Activated naive CD4-positive, alpha-beta T cell treated with anti-CD3 and anti-CD28 coated beads, Interleukin-2, amount 10 ng/mL, durations not matched to agents 7 days and 5 days (primary cell): Measurements from ENCODE around the gene ANKRD34C.
"Not testable (repeated sequence)": the region's sequence is repeated elsewhere in the genome, so short reads cannot be mapped to it uniquely, and the experiment has no call there.

ENCODE experiments used
- CTCF ChIA-PET: fragments of 350-600 bp; sonication (Branson Sonifier 250); formaldehyde crosslinking; loops from one replicate; lab custom pipeline; 2021; ENCODE audit warnings: antibody characterized with exemption; lab: Charles Lee
- DNase-seq: peaks from one replicate; pipeline ENCODE4 v3.0.0-alpha.2; 2020
- H3K27ac Mint-ChIP-seq: one replicate; pipeline ENCODE4 v1.8.0; 2021; ENCODE audit warnings: mild to moderate bottlenecking, moderate library complexity, mixed read lengths
- H3K27me3 Mint-ChIP-seq: one replicate; pipeline ENCODE4 v1.8.0; 2021; ENCODE audit warnings: mild to moderate bottlenecking, mixed read lengths
- H3K36me3 Mint-ChIP-seq: one replicate; pipeline ENCODE4 v1.8.0; 2021; ENCODE audit warnings: mixed read lengths
- H3K4me1 Mint-ChIP-seq: one replicate; pipeline ENCODE4 v1.8.0; 2021; ENCODE audit warnings: mixed read lengths
- H3K4me3 Mint-ChIP-seq: one replicate; pipeline ENCODE4 v1.8.0; 2021; ENCODE audit warnings: mild to moderate bottlenecking, moderate library complexity, mixed read lengths
- H3K9me3 Mint-ChIP-seq: one replicate; pipeline ENCODE4 v1.8.0; 2021; ENCODE audit warnings: mixed read lengths

ANKRD34C gene

DNA sequence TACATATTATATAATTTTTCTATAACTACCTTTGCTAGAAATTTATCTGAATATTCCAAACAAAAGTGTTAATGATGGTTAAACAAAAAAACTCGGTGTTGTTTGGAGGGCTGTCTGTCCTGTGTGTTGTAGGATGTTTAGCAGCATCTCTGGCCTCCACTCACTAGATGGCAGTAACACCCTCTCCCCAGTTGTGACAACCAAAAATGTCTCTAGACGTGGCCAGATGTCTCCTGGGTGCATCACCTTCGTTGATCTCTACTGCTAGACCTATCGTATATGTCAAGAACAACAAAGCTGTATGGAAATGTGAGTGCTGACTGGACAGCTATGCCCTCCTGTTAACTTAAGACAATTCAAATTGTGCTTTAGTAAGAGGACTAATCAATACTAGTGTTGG lies 14.1 kb downstream of the ANKRD34C start:
- Mint-ChIP-seq H3K4me3 (no peak overlapping the region), H3K9me3 (no peaks in the 10 kb centered on the region), H3K27me3 (peaks cover 18% of the 10 kb centered on the region), H3K27ac (no peak overlapping the region), H3K36me3 (no peaks in the 10 kb centered on the region), H3K4me1 (no peaks in the 10 kb centered on the region)
- CTCF ChIA-PET: interaction anchor here (0.8 to 1.2 kb wide), 3 partner anchors 11 to 41 kb away, joined by 3 to 5 read pairs (median 3); partner anchors contain the start of gene TMED3
- no peak for DNase-seq

- H3K27me3 Mint-ChIP-seq: peaks cover 19% of the 10 kb centered on the region
- H3K36me3 Mint-ChIP-seq: no peaks in the 10 kb centered on the region
- CTCF ChIA-PET: no interaction called here
- H3K9me3 Mint-ChIP-seq: no peaks in the 10 kb centered on the region
- H3K27ac Mint-ChIP-seq: no peak overlapping the region
- no peak for DNase-seq
- no peaks in the 10 kb centered on the region for H3K4me1 Mint-ChIP-seq
- no peak overlapping the region for H3K4me3 Mint-ChIP-seq
Measured at GRCh38 chr15:79299126-79299840, 16.8 kb downstream of the ANKRD34C start.

DNA sequence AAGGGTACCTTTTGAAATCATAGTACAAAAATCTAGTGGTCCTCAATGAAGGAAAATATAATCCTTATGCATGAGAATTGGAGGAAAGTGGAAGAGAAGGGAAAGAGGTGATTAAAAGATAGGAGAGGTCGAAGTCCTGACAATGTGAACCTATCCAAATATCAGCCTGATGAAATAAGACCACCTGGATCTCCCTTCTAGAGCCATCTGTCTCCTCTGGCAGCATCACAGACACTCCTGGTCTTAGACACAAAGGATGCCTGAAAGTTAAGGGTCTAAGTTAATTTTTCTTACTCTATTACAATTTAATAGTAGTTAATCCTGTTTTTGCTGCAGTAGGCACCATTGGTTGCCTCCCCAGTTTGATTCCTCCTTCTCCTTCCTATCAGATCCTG lies 17.3 kb downstream of the ANKRD34C start:
- H3K27ac Mint-ChIP-seq: no peak overlapping the region
- CTCF ChIA-PET: no interaction called here

DNA sequence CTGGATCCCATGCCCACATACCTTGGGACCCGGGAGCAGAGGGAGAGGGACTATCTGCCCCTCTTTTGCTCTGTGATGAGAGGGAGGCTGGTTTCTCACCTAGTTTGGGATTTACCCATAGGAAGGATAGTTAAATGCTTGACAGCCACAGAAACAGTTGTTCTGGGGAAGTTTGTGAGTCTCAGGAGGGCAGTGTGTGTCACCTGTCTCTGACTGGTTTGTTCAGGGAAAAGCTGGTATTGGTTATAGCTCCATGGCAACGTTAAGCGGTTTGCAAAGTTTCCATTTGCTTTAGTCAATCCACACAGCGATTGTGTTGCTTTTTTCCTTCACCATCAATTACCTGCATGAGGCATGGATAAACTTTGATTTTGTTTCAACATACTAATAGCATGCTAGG lies 24.7 kb downstream of the ANKRD34C start:
- H3K27ac Mint-ChIP-seq: no peak overlapping the region

More for the DNA sequence above, 17.3 kb downstream of the ANKRD34C start:
- H3K36me3 Mint-ChIP-seq: no peaks in the 10 kb centered on the region
- no peak for DNase-seq
- no peak overlapping the region for H3K4me3 Mint-ChIP-seq
- no peaks in the 10 kb centered on the region for H3K4me1 Mint-ChIP-seq
- H3K9me3 Mint-ChIP-seq: no peaks in the 10 kb centered on the region
- H3K27me3 Mint-ChIP-seq: peaks cover 22% of the 10 kb centered on the region

DNA sequence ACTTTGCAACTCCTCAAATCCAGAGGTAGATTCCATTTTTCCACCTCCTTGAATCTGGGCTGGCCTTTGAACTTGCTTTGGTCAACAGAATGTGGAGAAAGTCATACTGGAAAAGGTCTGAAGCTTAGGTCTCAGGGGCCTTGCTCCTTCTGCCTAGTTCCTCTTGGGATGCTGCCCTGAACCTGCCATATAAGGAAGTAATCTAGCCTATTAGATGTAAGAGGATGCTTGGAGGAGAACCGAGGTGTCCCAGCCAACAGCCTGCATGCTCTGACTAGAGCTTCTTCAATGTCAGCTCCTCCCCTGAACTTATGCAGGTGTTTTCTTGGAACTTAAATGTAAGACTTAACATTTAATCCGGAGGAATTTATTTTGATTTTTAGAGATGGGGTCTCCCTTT lies 26.4 kb downstream of the ANKRD34C start:
- Mint-ChIP-seq H3K27ac (no peak overlapping the region), H3K9me3 (no peaks in the 10 kb centered on the region), H3K4me1 (peaks cover 28% of the 10 kb centered on the region), H3K4me3 (no peak overlapping the region), H3K27me3 (peaks cover 37% of the 10 kb centered on the region), H3K36me3 (peaks cover 14% of the 10 kb centered on the region)
- no peak for DNase-seq
- CTCF ChIA-PET: interaction anchor here (1.1 kb wide), 1 partner anchor 124 kb away, joined by 4 read pairs; no protein-coding TSS in a partner anchor

More for the DNA sequence above, 24.7 kb downstream of the ANKRD34C start:
- DNase-seq: no peak
- peaks cover 14% of the 10 kb centered on the region for H3K4me1 Mint-ChIP-seq
- no peaks in the 10 kb centered on the region for H3K9me3 Mint-ChIP-seq
- H3K36me3 Mint-ChIP-seq: peaks cover 2% of the 10 kb centered on the region
- H3K4me3 Mint-ChIP-seq: no peak overlapping the region
- CTCF ChIA-PET: interaction anchor here (0.7 to 0.9 kb wide), 2 partner anchors 10 to 32 kb away, joined by 3 read pairs; no protein-coding TSS in a partner anchor
- peaks cover 39% of the 10 kb centered on the region for H3K27me3 Mint-ChIP-seq

DNA sequence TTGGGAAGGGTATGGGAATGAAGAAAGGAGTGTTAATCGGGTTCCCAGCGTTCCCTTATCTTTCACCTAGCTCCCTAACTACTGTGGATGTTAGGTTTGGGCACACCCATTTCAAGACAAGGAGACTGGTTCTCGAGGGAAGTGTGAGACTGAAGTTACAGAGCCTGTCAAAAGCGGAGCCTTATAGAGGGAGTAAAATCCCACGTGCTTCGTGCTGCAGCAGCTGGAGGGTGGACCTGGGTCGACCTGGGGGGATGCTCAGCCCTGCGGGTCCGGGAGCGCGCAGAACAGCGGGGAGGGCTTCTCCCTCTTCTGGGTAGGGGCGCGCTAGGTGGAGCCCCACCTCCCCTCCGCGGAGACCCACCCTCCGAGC lies 28.1 kb downstream of the ANKRD34C start:
- CTCF ChIA-PET: interaction anchor here (0.6 to 1.7 kb wide), 5 partner anchors 11 to 518 kb away, joined by 3 to 5 read pairs (median 4); no protein-coding TSS in a partner anchor
- Mint-ChIP-seq H3K27me3 (peaks cover 28% of the 10 kb centered on the region), H3K9me3 (no peaks in the 10 kb centered on the region), H3K4me3 (peak overlapping the region; percentile 86), H3K27ac (no peak overlapping the region), H3K4me1 (peaks cover 33% of the 10 kb centered on the region), H3K36me3 (peaks cover 29% of the 10 kb centered on the region)
- no peak for DNase-seq

GRCh38 chr15:79310985-79311900 lies 28.7 kb downstream of the ANKRD34C start, which contains the start of gene TMED3:
TSS of gene TMED3 (plus strand) at chr15:79311112. CDS start at chr15:79311250, 138 bp downstream.
- CTCF ChIA-PET: interaction anchor here (0.6 to 1.7 kb wide), 5 partner anchors 10 to 518 kb away, joined by 3 to 5 read pairs (median 4); no protein-coding TSS in a partner anchor
- peaks cover 35% of the 10 kb centered on the region for H3K36me3 Mint-ChIP-seq
- H3K4me1 Mint-ChIP-seq: peaks cover 33% of the 10 kb centered on the region
- H3K4me3 Mint-ChIP-seq: peak within 1 kb of the TSS; percentile 86
- peak; percentile 90 for DNase-seq
- peak within 1 kb of the TSS; percentile 66 for H3K27ac Mint-ChIP-seq
- H3K9me3 Mint-ChIP-seq: no peaks in the 10 kb centered on the region
- H3K27me3 Mint-ChIP-seq: peaks cover 24% of the 10 kb centered on the region

DNA sequence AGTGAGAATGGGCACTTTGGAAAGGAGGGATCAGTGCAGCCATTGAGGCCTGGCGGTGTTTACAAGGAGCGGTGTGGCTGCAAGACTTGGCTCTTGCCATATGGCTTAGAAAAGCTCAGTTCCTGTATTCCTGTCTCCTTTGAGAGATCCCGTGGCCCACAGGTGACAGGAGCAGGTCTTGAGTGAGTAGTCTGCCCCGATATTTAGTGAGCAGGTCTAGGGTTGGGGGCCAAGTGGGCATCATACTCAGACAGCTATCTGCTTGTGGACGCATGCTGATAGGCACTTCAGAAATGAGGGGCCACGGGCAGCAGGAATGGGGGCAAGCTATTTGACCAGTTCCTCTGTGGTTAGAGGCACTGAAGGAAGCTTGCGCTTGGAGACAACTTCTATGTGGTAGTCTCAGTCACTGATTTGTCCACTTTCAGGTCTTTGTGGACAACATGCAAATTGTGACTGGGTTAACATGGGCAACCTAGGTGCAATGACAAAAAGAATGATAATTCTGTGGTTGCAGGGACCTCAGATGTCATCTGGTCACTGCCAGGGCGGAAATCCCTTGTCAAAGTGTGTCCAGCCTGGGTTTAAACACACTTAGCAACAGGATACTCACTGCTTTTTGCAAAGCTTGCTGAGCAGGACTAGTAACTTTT lies 29.5 kb downstream of the ANKRD34C start:
- Mint-ChIP-seq H3K27ac (peak overlapping the region; percentile 66), H3K27me3 (peaks cover 23% of the 10 kb centered on the region), H3K4me1 (peaks cover 33% of the 10 kb centered on the region), H3K4me3 (peak overlapping the region; percentile 86), H3K9me3 (no peaks in the 10 kb centered on the region), H3K36me3 (peaks cover 43% of the 10 kb centered on the region)
- DNase-seq: no peak
- CTCF ChIA-PET: interaction anchor here (1.4 to 1.6 kb wide), 2 partner anchors 9 to 284 kb away, joined by 4 to 5 read pairs; no protein-coding TSS in a partner anchor

DNA sequence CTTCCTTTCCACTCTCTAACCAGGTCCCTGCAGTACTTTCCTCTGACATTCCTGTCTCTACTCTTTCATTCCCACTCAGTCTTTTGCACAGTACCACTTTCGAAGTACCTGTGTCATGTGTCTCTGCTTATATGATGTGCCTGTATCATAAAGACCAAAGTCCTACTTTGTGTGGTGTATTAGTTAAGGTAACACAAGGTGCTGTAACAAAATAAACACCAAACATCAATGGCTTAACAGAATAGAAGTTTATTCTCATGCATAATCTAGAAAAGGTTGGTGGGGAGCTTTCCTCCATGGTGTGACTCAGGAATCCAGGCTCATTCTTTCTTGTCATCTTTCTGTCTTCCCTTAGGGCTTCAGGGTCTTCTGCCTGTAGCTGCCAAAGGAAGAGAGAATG lies 31.7 kb downstream of the ANKRD34C start:
- peaks cover 42% of the 10 kb centered on the region for H3K4me1 Mint-ChIP-seq
- peaks cover 64% of the 10 kb centered on the region for H3K36me3 Mint-ChIP-seq
- CTCF ChIA-PET: no interaction called here
- no peaks in the 10 kb centered on the region for H3K9me3 Mint-ChIP-seq
- peaks cover 9% of the 10 kb centered on the region for H3K27me3 Mint-ChIP-seq
- no peak overlapping the region for H3K4me3 Mint-ChIP-seq
- no peak overlapping the region for H3K27ac Mint-ChIP-seq
- no peak for DNase-seq

DNA sequence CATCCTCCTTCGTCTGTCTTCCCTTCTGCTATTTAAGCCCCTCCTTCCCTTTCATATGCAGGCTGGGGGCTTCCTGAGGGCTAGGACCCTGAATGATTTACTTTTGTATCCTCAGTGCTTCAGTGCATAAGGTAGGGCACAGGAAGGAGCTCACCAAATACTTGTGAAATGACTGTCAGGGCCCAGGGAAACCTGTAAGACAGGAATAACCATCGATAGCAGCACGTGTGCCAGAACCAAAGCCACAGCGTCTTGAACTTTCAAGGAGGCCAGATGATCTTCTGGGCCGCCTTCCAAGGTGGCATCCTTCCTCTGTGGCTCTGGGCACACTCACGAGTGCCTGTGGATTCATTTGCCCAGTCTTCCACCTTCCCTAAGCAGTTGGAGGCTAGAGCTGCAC lies 32.3 kb downstream of the ANKRD34C start:
- Mint-ChIP-seq H3K4me3 (no peak overlapping the region), H3K9me3 (no peaks in the 10 kb centered on the region), H3K27me3 (peaks cover 3% of the 10 kb centered on the region), H3K27ac (no peak overlapping the region), H3K4me1 (peaks cover 46% of the 10 kb centered on the region), H3K36me3 (peaks cover 68% of the 10 kb centered on the region)
- no peak for DNase-seq
- CTCF ChIA-PET: no interaction called here

GRCh38 chr15:79315623-79316328 lies 33.3 kb downstream of the ANKRD34C start:
- H3K27ac Mint-ChIP-seq: no peak overlapping the region
- no peak overlapping the region for H3K4me3 Mint-ChIP-seq
- peaks cover 71% of the 10 kb centered on the region for H3K36me3 Mint-ChIP-seq
- no peaks in the 10 kb centered on the region for H3K9me3 Mint-ChIP-seq
- no peaks in the 10 kb centered on the region for H3K27me3 Mint-ChIP-seq
- no peak for DNase-seq
- CTCF ChIA-PET: interaction anchor here (0.5 kb wide), 1 partner anchor 437 kb away, joined by 3 read pairs; no protein-coding TSS in a partner anchor
- peaks cover 42% of the 10 kb centered on the region for H3K4me1 Mint-ChIP-seq

DNA sequence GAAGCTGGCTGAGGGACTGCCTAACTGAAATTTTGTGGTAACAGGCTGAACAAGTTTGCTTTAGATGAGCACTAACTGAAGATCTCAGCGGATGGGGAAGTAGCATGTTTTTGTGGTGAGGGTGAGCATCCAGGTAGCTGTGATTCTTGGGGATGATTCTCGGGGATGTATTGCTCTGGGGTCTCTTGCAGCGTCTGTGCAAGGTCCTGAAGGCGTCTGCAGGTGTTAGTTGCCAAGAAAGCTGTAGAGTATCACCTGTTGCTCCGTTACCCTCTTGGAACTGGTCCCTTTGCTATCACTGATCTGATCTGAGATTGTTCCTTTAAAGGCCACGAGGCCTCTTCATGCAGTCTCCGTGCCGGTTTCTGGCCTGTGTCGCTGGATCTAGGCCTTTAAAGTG lies 34.3 kb downstream of the ANKRD34C start:
- peaks cover 38% of the 10 kb centered on the region for H3K4me1 Mint-ChIP-seq
- peaks cover 74% of the 10 kb centered on the region for H3K36me3 Mint-ChIP-seq
- no peak overlapping the region for H3K4me3 Mint-ChIP-seq
- no peaks in the 10 kb centered on the region for H3K9me3 Mint-ChIP-seq
- CTCF ChIA-PET: no interaction called here
- DNase-seq: no peak
- H3K27ac Mint-ChIP-seq: no peak overlapping the region
- no peaks in the 10 kb centered on the region for H3K27me3 Mint-ChIP-seq

- not testable (repeated sequence) for H3K4me3 Mint-ChIP-seq, H3K27ac Mint-ChIP-seq, H3K9me3 Mint-ChIP-seq, H3K27me3 Mint-ChIP-seq, DNase-seq
- Mint-ChIP-seq H3K4me1 (peaks cover 18% of the 10 kb centered on the region), H3K36me3 (peaks cover 70% of the 10 kb centered on the region)
- CTCF ChIA-PET: interaction anchor here (1.1 kb wide), 1 partner anchor 20 kb away, joined by 3 read pairs; no protein-coding TSS in a partner anchor
Measured at GRCh38 chr15:79319973-79320372, 37.5 kb downstream of the ANKRD34C start.
